Muscle layer of colon (tissue), 2 donors: ENCODE data around the gene FNBP1L.

Experiments
- H3K27ac ChIP-seq: one replicate; pipeline ENCODE4 v1.7.0; 2013; ENCODE audit warnings: low read depth, mild to moderate bottlenecking, low read length, moderate library complexity
- H3K27me3 ChIP-seq, 2 donors: one replicate each; pipeline ENCODE4 v1.7.0; 2013; ENCODE audit warnings: low read length in 2 of 2, mild to moderate bottlenecking in 2 of 2; ENCODE audit not compliant: insufficient read depth in 2 of 2, control insufficient read depth in 1 of 2
- H3K36me3 ChIP-seq: one replicate; pipeline ENCODE4 v1.7.0; 2013; ENCODE audit warnings: mild to moderate bottlenecking, low read length; ENCODE audit not compliant: insufficient read depth
- H3K4me1 ChIP-seq: one replicate; pipeline ENCODE4 v1.7.0; 2013; ENCODE audit warnings: mild to moderate bottlenecking, low read length; ENCODE audit not compliant: insufficient read depth
- H3K4me3 ChIP-seq, 2 donors: one replicate each; pipeline ENCODE4 v1.7.0; 2013; ENCODE audit warnings: low read length in 2 of 2, low read depth in 1 of 2, mild to moderate bottlenecking in 1 of 2, moderate library complexity in 1 of 2
- H3K9ac ChIP-seq: one replicate; pipeline ENCODE4 v1.7.0; 2013; ENCODE audit warnings: low read length
- H3K9me3 ChIP-seq: one replicate; pipeline ENCODE4 v1.7.0; 2013; ENCODE audit warnings: mild to moderate bottlenecking, low read length
- donor health status: abdominal sarcoma.
- donor health status: Adenocarcinoma of cecum.

The FNBP1L gene

GRCh38 chr1:93434088-93434487 is 13.8 kb upstream of the FNBP1L start:
- Histone ChIP-seq H3K4me1 (no peaks in the 10 kb centered on the region), H3K27ac (no peak overlapping the region), H3K36me3 (no peaks in the 10 kb centered on the region), H3K9me3 (no peaks in the 10 kb centered on the region), H3K4me3 (no peak overlapping the region), H3K9ac (no peak overlapping the region), H3K27me3 (no peaks in the 10 kb centered on the region)

- H3K4me1 ChIP-seq, result no peaks in the 10 kb centered on the region
- no peak overlapping the region for H3K27ac ChIP-seq
- H3K9ac ChIP-seq, result no peak overlapping the region
- no peaks in the 10 kb centered on the region for H3K9me3 ChIP-seq
- no peak overlapping the region for H3K4me3 ChIP-seq
- no peaks in the 10 kb centered on the region for H3K27me3 ChIP-seq
- no peaks in the 10 kb centered on the region for H3K36me3 ChIP-seq
Observed at GRCh38 chr1:93434987-93435386, 12.9 kb upstream of the FNBP1L start.

- no peak overlapping the region for H3K4me3 ChIP-seq
- no peaks in the 10 kb centered on the region for H3K4me1 ChIP-seq
- H3K9ac ChIP-seq, result no peak overlapping the region
- no peak overlapping the region for H3K27ac ChIP-seq
- H3K9me3 ChIP-seq, result no peaks in the 10 kb centered on the region
- no peaks in the 10 kb centered on the region for H3K27me3 ChIP-seq
- H3K36me3 ChIP-seq, result no peaks in the 10 kb centered on the region
Observed at GRCh38 chr1:93435443-93435842, 12.5 kb upstream of the FNBP1L start.

GRCh38 chr1:93436496-93436895 is 11.4 kb upstream of the FNBP1L start:
- H3K36me3 ChIP-seq, result no peaks in the 10 kb centered on the region
- no peaks in the 10 kb centered on the region for H3K4me1 ChIP-seq
- no peak overlapping the region for H3K4me3 ChIP-seq
- no peaks in the 10 kb centered on the region for H3K9me3 ChIP-seq
- H3K27ac ChIP-seq, result no peak overlapping the region
- H3K27me3 ChIP-seq, result no peaks in the 10 kb centered on the region
- H3K9ac ChIP-seq, result no peak overlapping the region

- no peak overlapping the region for H3K27ac ChIP-seq
- H3K9ac ChIP-seq, result no peak overlapping the region
- H3K27me3 ChIP-seq, result no peaks in the 10 kb centered on the region
- no peaks in the 10 kb centered on the region for H3K9me3 ChIP-seq
- no peaks in the 10 kb centered on the region for H3K36me3 ChIP-seq
- no peaks in the 10 kb centered on the region for H3K4me1 ChIP-seq
- no peak overlapping the region for H3K4me3 ChIP-seq
Observed at GRCh38 chr1:93437976-93438605, 9.8 kb upstream of the FNBP1L start.

GRCh38 chr1:93438716-93439115 is 9.2 kb upstream of the FNBP1L start:
- Histone ChIP-seq H3K4me3 (no peak overlapping the region), H3K27ac (no peak overlapping the region), H3K9ac (no peak overlapping the region), H3K36me3 (no peaks in the 10 kb centered on the region), H3K9me3 (no peaks in the 10 kb centered on the region), H3K4me1 (no peaks in the 10 kb centered on the region), H3K27me3 (no peaks in the 10 kb centered on the region)

GRCh38 chr1:93440272-93440671 is 7.6 kb upstream of the FNBP1L start:
- Histone ChIP-seq H3K9ac (no peak overlapping the region), H3K4me1 (no peaks in the 10 kb centered on the region), H3K27ac (no peak overlapping the region), H3K27me3 (no peaks in the 10 kb centered on the region), H3K36me3 (no peaks in the 10 kb centered on the region), H3K9me3 (no peaks in the 10 kb centered on the region), H3K4me3 (no peak overlapping the region)

- H3K9me3 ChIP-seq, result no peaks in the 10 kb centered on the region
- no peaks in the 10 kb centered on the region for H3K27me3 ChIP-seq
- H3K9ac ChIP-seq, result no peak overlapping the region
- no peaks in the 10 kb centered on the region for H3K36me3 ChIP-seq
- H3K27ac ChIP-seq, result no peak overlapping the region
- H3K4me1 ChIP-seq, result no peaks in the 10 kb centered on the region
- H3K4me3 ChIP-seq, result no peak overlapping the region
Observed at GRCh38 chr1:93440706-93441105, 7.2 kb upstream of the FNBP1L start.

GRCh38 chr1:93441589-93441988 is 6.3 kb upstream of the FNBP1L start:
- Histone ChIP-seq H3K36me3 (no peaks in the 10 kb centered on the region), H3K9me3 (no peaks in the 10 kb centered on the region), H3K9ac (no peak overlapping the region), H3K4me3 (no peak overlapping the region), H3K4me1 (no peaks in the 10 kb centered on the region), H3K27me3 (no peaks in the 10 kb centered on the region), H3K27ac (no peak overlapping the region)

- Histone ChIP-seq H3K4me3 (no peak overlapping the region), H3K4me1 (no peaks in the 10 kb centered on the region), H3K27me3 (no peaks in the 10 kb centered on the region), H3K36me3 (no peaks in the 10 kb centered on the region), H3K9me3 (no peaks in the 10 kb centered on the region), H3K9ac (no peak overlapping the region), H3K27ac (no peak overlapping the region)
Observed at GRCh38 chr1:93442008-93442666, 5.8 kb upstream of the FNBP1L start.

- no peak overlapping the region for H3K27ac ChIP-seq
- H3K36me3 ChIP-seq, result no peaks in the 10 kb centered on the region
- no peaks in the 10 kb centered on the region for H3K9me3 ChIP-seq
- H3K4me3 ChIP-seq, result no peak overlapping the region
- no peak overlapping the region for H3K9ac ChIP-seq
- H3K27me3 ChIP-seq, result no peaks in the 10 kb centered on the region
- H3K4me1 ChIP-seq, result no peaks in the 10 kb centered on the region
Observed at GRCh38 chr1:93442741-93443140, 5.2 kb upstream of the FNBP1L start.

GRCh38 chr1:93443454-93443853 is 4.5 kb upstream of the FNBP1L start:
- Histone ChIP-seq H3K27me3 (no peaks in the 10 kb centered on the region), H3K9ac (no peak overlapping the region), H3K9me3 (no peaks in the 10 kb centered on the region), H3K27ac (no peak overlapping the region), H3K4me1 (no peaks in the 10 kb centered on the region), H3K36me3 (no peaks in the 10 kb centered on the region), H3K4me3 (no peak overlapping the region)
